Endothelial cell of umbilical vein (primary cell): ENCODE data around the gene OPCML.

Experiments used
- CTCF ChIP-seq, 2 donors: IDR thresholded peaks; 1 replicate in 1 of 2; 2 replicates in 1 of 2; pipeline ENCODE4 v1.5.1; 2011; ENCODE audit warnings: low read length in 2 of 2, mild to moderate bottlenecking in 2 of 2, moderate library complexity in 2 of 2, control low read depth in 1 of 2, inconsistent platforms in 1 of 2, low read depth in 1 of 2; ENCODE audit not compliant: insufficient read depth in 1 of 2; ENCODE audit errors: extremely low read depth in 1 of 2
- POLR2AphosphoS5 ChIP-seq: IDR thresholded peaks from 2 replicates; pipeline ENCODE4 v1.6.1; 2012; ENCODE audit warnings: low read depth, mild to moderate bottlenecking, control low read depth, low read length, moderate library complexity; ENCODE audit not compliant: insufficient read depth

GRCh38 chr11:133506551-133507094 lies 25.7 kb downstream of the OPCML start:
- no peak for TF ChIP-seq CTCF (IDR thresholded peaks at IDR 0.05; ENCODE audit: extremely low read depth in 1 of 2, insufficient read depth in 1 of 2, low read depth in 1 of 2, low read length in 2 of 2)
- TF ChIP-seq POLR2AphosphoS5: no peak
